Upper lobe of left lung (tissue), 6 donors: Measurements from ENCODE around the gene SDHD. TPM values are rescaled to one million over a fixed set of nuclear protein-coding genes. Genes with fewer than 3 reads are reported as not detected.

Experiments used
- ATAC-seq, 2 donors: fragments of 200-7000 bp; cut with Tn5 transposase; one replicate each; pipeline ENCODE4 v1.9.1; 2022; ENCODE audit warnings: mild to moderate bottlenecking in 2 of 2, moderate library complexity in 2 of 2; ENCODE audit not compliant: low FRiP score in 2 of 2
- DNase-seq, 2 donors: peaks; one replicate each; pipeline ENCODE4 v3.0.0-alpha.2; 2019 to 2020
- H3K27ac ChIP-seq, 4 donors: fragments of 200-600 bp; sonication (generic); one replicate each; pipeline ENCODE4 v1.5.1; 2016 to 2019
- H3K27me3 ChIP-seq, 4 donors: fragments of 200-600 bp; sonication (generic); one replicate each; pipeline ENCODE4 v1.5.1; 2017 to 2019
- H3K36me3 ChIP-seq, 4 donors: fragments of 200-600 bp; sonication (generic); one replicate each; pipeline ENCODE4 v1.5.1; 2016 to 2019
- H3K4me1 ChIP-seq, 4 donors: fragments of 200-600 bp; sonication (generic); one replicate each; pipeline ENCODE4 v1.5.1; 2018 to 2019
- H3K4me3 ChIP-seq, 4 donors: fragments of 200-600 bp; sonication (generic); one replicate each; pipeline ENCODE4 v1.5.1; 2017 to 2019; ENCODE audit warnings: mild to moderate bottlenecking in 2 of 4, moderate library complexity in 1 of 4
- H3K9me3 ChIP-seq, 4 donors: fragments of 200-600 bp; sonication (generic); one replicate each; pipeline ENCODE4 v1.5.1; 2018 to 2019
- CTCF ChIP-seq, 6 experiments: fragments of 450-650 bp in 4 of 6; fragments of 200-600 bp in 2 of 6; sonication (generic) in 2 of 6; IDR thresholded peaks; one replicate each; pipeline ENCODE4 v1.5.1; 2016 to 2019; ENCODE audit warnings: antibody characterized with exemption in 6 of 6
- EP300 ChIP-seq, 4 donors: sonication (generic); formaldehyde crosslinking; IDR thresholded peaks; one replicate each; pipeline ENCODE4 v1.5.1; 2017; ENCODE audit warnings: antibody characterized with exemption in 4 of 4, control low read depth in 2 of 4
- POLR2A ChIP-seq, 4 donors: fragments of 450-650 bp; IDR thresholded peaks; one replicate each; pipeline ENCODE4 v1.5.1; 2016 to 2017; ENCODE audit warnings: antibody characterized with exemption in 4 of 4, mild to moderate bottlenecking in 2 of 4
- POLR2AphosphoS5 ChIP-seq, 2 donors: sonication (generic); formaldehyde crosslinking; IDR thresholded peaks; one replicate each; pipeline ENCODE4 v1.5.1; 2017; ENCODE audit warnings: antibody characterized with exemption in 2 of 2
- WGBS, 2 donors: methylation state at CpG; one replicate each; pipeline ENCODE4 v1.1.5; 2017 to 2018; 5-methylcytosine and 5-hydroxymethylcytosine counted together
- total RNA-seq, 6 donors: library from RNA; depleted of rRNA in 4 of 6; stranded (reverse); fragments of >200 nt in 4 of 6; gene quantifications; one replicate each; pipeline versions ENCODE4 v1.1.0 to v1.2.1, GENCODE V29; 2016 to 2021
- donor health status: DM: no; HTN: no; CAD: no; lungs with moderate emphysema.
- donor health status: DM: no; HTN: yes; CAD: no; lungs with severe emphysema.

SDHD gene
- total RNA-seq, 6 donors from 2014 or later: 27.5 to 107 (median 78.8) TPM

- H3K27ac ChIP-seq: no peak overlapping the region
- 94 to 100% methylated on average over 2 of the region's 2 CpGs for WGBS, 2 donors
- DNase-seq: no peak
- peaks cover 0 to 12% (median 2%) of the 10 kb centered on the region in 4 donors for H3K4me1 ChIP-seq
- no peak for TF ChIP-seq EP300 (IDR thresholded peaks at IDR 0.05)
- no peaks in the 10 kb centered on the region for H3K9me3 ChIP-seq
- no peak overlapping the region for H3K4me3 ChIP-seq
- H3K27me3 ChIP-seq: no peaks in the 10 kb centered on the region
- no peaks in the 10 kb centered on the region for H3K36me3 ChIP-seq
- ATAC-seq: no peak
These were observed 40.4 kb downstream of the SDHD start for GRCh38 chr11:112127056-112127455.

- TF ChIP-seq EP300 (IDR thresholded peaks at IDR 0.05) (no peak), CTCF (IDR thresholded peaks at IDR 0.05) (no peak), POLR2A (IDR thresholded peaks at IDR 0.05) (no peak), POLR2AphosphoS5 (IDR thresholded peaks at IDR 0.05) (no peak)
- no peaks in the 10 kb centered on the region for H3K36me3 ChIP-seq
These were observed 41.9 kb downstream of the SDHD start for GRCh38 chr11:112128483-112129121.

GRCh38 chr11:112129656-112130055 is 43.0 kb downstream of the SDHD start:
- ATAC-seq (peak in 1 of 2 donors; percentile 85), DNase-seq (peak in 1 of 2 donors; percentile 48)
- WGBS, 2 donors: 63 to 76% methylated on average over 5 of the region's 5 CpGs
- Histone ChIP-seq H3K4me1 (peaks cover 0 to 12% (median 2%) of the 10 kb centered on the region in 4 donors), H3K27ac (no peak overlapping the region), H3K27me3 (no peaks in the 10 kb centered on the region), H3K9me3 (no peaks in the 10 kb centered on the region), H3K4me3 (no peak overlapping the region), H3K36me3 (no peaks in the 10 kb centered on the region)
- TF ChIP-seq EP300 (IDR thresholded peaks at IDR 0.05) (no peak), CTCF (IDR thresholded peaks at IDR 0.05) (no peak), POLR2A (IDR thresholded peaks at IDR 0.05) (no peak), POLR2AphosphoS5 (IDR thresholded peaks at IDR 0.05) (no peak)

More at GRCh38 chr11:112128483-112129121, 41.9 kb downstream of the SDHD start:
- no peaks in the 10 kb centered on the region for H3K9me3 ChIP-seq
- no peak overlapping the region for H3K4me3 ChIP-seq
- 59 to 65% methylated on average over 3 of the region's 3 CpGs for WGBS, 2 donors
- H3K27me3 ChIP-seq: no peaks in the 10 kb centered on the region
- peaks cover 0 to 12% (median 2%) of the 10 kb centered on the region in 4 donors for H3K4me1 ChIP-seq
- H3K27ac ChIP-seq: no peak overlapping the region
- DNase-seq (peak in 1 of 2 donors; percentile 31), ATAC-seq (peak in 1 of 2 donors; percentile 70)

- TF ChIP-seq POLR2AphosphoS5 (IDR thresholded peaks at IDR 0.05) (no peak), EP300 (IDR thresholded peaks at IDR 0.05) (no peak), CTCF (IDR thresholded peaks at IDR 0.05) (no peak), POLR2A (IDR thresholded peaks at IDR 0.05) (no peak)
These were observed 46.1 kb downstream of the SDHD start for GRCh38 chr11:112132737-112133136.

GRCh38 chr11:112134473-112134872 is 47.8 kb downstream of the SDHD start:
- no peak for DNase-seq
- no peak overlapping the region for H3K27ac ChIP-seq
- H3K9me3 ChIP-seq: no peaks in the 10 kb centered on the region
- 83 to 93% methylated on average over 4 of the region's 4 CpGs for WGBS, 2 donors
- H3K4me3 ChIP-seq: no peak overlapping the region
- no peaks in the 10 kb centered on the region for H3K4me1 ChIP-seq
- no peaks in the 10 kb centered on the region for H3K36me3 ChIP-seq
- no peaks in the 10 kb centered on the region for H3K27me3 ChIP-seq
- TF ChIP-seq EP300 (IDR thresholded peaks at IDR 0.05) (no peak), POLR2A (IDR thresholded peaks at IDR 0.05) (no peak), POLR2AphosphoS5 (IDR thresholded peaks at IDR 0.05) (no peak), CTCF (IDR thresholded peaks at IDR 0.05) (no peak)
- no peak for ATAC-seq

More at GRCh38 chr11:112132737-112133136, 46.1 kb downstream of the SDHD start:
- H3K4me1 ChIP-seq: peaks cover 0 to 12% (median 2%) of the 10 kb centered on the region in 4 donors
- no peak overlapping the region for H3K4me3 ChIP-seq
- H3K36me3 ChIP-seq: no peaks in the 10 kb centered on the region
- no peaks in the 10 kb centered on the region for H3K9me3 ChIP-seq
- no peak for ATAC-seq
- DNase-seq: no peak
- no peaks in the 10 kb centered on the region for H3K27me3 ChIP-seq
- WGBS, 2 donors: 37 to 70% methylated on average over 2 of the region's 2 CpGs
- H3K27ac ChIP-seq: no peak overlapping the region
